ENCODE measurements around the gene AJM1.
"Not testable (repeated sequence)": the region's sequence is repeated elsewhere in the genome, so short reads cannot be mapped to it uniquely, and the experiment has no call there.

AJM1 gene

DNA sequence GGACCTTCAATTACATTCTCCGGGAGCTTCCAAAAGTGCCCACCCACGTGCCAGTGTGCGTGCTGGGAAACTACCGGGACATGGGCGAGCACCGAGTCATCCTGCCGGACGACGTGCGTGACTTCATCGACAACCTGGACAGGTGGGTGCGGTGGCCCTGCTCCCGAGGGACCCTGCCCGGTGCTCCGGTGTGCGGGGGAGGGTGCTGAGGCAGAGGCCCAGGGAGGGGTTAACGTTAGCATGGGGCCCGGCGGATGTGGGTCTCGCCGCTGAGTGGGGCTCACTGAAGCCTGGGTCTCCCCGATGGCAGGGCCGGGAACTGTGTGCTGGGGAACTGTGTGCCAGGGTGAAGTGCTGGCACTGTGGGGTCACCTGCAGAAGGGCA, 10.6 kb upstream of the AJM1 start:
- DNase-seq (ENCODE audit: low spot score), result no peak

DNA sequence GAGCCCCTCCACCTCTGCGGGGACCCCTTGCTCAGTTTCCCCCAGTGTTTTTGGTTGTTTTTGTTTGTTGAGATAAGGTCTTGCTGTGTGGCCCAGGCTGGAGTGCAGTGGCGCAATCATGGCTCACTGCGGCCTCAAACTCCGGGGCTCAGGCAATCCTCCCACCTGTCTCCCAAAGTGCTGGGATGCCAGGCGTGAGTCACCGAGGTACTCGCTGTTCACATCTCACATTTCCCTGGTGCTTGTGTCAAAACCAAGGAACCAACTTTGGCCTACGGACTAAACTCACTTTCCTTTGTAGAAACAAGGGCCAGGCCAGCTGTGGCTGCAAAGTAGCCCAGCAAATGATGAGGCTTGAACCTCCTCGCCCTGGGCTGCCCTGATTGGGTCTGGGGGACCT, 9.7 kb upstream of the AJM1 start:
- no peak for DNase-seq (ENCODE audit: low spot score)

DNA sequence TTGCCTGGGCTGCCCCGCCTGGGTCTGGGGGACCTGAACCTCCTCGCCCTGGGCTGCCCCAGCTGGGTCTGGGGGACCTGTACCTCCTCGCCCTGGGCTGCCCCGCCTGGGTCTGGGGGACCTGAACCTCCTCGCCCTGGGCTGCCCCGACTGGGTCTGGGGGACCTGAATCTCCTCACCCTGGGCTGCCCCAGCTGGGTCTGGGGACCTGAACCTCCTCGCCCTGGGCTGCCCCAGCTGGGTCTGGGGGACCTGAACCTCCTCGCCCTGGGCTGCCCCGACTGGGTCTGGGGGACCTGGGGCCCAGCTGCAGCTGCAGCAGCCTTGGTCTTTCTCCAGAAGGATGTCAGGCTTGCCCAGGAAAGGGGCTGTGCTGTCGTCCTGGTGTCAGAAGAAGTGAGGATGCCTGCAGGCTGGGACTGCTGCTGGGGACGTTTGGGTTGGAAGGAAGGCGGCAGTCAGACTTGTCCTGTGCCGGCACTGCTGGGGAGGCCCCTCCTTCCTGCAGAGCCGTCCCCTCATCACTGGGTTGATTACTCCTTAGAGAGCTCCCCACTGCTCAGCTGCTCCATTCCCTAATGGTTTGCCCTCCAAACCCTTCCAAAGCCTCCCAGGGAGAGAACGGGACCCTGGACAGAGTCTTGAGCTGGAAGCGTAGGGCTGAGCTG, 8.8 kb upstream of the AJM1 start:
- not testable (repeated sequence) for DNase-seq (ENCODE audit: low spot score)

DNA sequence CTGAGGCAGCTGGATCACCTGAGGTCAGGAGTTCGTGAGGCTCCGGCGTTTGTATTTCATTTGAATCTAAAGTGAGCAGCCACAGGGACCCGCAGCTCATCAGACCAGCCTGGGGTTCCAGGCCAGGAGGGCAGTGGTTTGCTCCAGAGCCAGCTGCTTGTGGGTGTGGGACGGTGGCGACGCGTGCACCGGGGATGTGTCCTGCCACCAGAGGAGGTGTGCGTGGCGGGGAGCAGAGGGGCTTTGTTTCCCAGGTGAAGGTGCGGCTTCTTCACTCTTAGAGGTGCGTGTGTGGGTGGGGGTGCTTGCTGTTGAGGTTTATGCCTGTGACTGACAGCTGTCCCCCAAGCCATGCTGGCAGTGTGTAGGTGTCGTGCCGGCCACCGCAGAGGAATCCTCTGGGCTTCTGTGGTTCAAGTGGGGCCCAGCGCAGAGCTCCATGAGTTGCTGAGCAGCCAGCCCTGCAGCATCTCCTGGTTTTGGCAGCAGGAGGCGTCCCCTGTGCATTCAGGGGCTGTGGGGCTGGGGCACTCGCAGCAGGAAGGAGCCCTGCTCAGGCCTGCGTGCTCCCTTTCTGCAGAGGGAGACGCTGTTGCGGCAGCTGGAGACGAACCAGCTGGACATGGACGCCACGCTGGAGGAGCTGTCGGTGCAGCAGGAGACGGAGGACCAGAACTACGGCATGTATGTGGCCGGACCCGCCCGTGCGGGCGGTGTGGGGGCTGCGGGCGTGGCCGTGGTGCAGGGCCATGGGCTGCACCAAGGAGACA, 6.9 kb upstream of the AJM1 start:
- no peak for DNase-seq (ENCODE audit: low spot score)

DNA sequence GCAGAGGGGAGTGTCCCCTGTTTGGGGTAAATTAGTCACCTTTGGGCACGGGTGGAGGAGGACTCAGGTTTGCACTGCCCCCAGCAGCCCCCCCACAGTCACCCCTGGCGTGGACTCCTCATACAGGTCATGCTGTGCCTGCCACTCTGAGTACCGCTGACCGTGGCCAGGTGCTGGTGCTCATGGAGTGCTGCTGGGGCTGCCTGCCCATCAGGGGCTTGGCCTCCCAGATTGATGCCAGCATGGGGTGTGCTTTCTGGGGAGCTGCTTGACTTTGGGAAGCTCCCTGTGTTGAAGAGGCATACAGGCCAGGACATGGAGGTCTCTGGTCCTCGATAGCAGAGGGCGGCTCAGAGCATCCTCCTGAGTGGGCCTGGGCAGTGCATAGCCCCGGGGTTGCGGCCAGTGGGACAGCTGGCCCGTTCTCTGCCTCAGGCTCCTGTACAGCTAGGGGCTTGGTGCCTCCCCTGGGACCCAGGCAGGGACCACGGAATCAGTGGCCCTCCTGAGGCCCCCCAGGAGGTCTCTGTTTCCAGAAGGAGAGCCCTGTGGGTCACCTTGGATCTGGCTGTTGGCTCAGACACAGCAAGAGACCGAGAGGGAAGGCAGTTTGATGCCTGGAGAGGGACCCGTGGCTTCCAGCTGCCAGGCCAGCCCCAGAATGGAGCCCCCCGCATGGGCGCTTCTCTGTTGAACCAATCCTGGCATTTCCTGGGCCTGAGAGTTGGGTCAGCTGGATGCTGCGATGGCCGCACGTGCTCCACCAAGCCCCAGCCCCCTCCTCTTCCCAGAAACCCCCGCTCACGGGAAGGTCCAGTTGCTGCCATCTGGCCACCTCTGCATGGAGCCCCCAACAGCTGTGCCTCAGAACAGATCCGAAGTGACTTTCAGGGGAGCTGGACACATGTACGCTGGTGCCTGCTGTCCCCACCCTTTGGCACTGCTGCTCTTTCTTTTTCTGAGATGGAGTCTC, 6.1 kb upstream of the AJM1 start:
- DNase-seq (ENCODE audit: low spot score), result no peak

DNA sequence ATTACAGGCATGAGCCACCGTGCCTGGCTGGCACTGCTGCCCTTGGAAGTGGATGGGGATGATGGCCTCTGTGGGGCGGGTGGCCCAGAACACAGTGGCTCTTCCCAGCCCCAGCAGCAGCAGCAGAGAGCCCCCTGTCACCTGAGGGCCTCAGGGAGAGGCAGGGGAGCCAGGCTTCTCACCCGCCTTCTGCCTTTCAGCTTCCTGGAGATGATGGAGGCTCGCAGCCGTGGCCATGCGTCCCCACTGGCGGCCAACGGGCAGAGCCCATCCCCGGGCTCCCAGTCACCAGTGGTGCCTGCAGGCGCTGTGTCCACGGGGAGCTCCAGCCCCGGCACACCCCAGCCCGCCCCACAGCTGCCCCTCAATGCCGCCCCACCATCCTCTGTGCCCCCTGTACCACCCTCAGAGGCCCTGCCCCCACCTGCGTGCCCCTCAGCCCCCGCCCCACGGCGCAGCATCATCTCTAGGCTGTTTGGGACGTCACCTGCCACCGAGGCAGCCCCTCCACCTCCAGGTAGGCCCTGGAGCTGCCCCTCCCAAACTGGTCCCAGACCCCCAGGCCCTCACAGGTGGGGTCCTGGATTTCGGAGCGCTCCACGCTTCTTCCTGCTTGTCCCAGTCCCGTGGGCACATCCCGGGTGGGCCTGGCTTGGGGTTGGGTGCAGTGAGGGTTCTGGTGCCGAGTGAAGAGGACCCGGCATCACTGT, 5.0 kb upstream of the AJM1 start:
- no peak for DNase-seq (ENCODE audit: low spot score)

DNA sequence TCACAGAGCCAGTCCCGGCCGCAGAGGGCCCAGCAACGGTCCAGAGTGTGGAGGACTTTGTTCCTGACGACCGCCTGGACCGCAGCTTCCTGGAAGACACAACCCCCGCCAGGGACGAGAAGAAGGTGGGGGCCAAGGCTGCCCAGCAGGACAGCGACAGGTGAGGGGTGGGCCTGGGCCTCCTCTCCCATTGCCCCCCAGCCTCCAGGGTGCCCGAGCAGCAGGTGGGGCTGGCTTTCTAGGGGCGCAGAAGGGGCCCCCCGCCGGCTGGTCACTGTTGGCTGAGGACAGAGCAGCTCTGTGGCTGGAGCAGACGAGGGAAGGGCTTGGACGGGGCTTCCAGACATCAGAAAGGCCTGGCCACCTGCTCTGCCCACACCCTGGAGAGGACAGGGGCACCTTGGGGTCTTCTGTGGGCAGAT, 4.4 kb upstream of the AJM1 start:
- DNase-seq (ENCODE audit: low spot score), result not testable (repeated sequence)

DNA sequence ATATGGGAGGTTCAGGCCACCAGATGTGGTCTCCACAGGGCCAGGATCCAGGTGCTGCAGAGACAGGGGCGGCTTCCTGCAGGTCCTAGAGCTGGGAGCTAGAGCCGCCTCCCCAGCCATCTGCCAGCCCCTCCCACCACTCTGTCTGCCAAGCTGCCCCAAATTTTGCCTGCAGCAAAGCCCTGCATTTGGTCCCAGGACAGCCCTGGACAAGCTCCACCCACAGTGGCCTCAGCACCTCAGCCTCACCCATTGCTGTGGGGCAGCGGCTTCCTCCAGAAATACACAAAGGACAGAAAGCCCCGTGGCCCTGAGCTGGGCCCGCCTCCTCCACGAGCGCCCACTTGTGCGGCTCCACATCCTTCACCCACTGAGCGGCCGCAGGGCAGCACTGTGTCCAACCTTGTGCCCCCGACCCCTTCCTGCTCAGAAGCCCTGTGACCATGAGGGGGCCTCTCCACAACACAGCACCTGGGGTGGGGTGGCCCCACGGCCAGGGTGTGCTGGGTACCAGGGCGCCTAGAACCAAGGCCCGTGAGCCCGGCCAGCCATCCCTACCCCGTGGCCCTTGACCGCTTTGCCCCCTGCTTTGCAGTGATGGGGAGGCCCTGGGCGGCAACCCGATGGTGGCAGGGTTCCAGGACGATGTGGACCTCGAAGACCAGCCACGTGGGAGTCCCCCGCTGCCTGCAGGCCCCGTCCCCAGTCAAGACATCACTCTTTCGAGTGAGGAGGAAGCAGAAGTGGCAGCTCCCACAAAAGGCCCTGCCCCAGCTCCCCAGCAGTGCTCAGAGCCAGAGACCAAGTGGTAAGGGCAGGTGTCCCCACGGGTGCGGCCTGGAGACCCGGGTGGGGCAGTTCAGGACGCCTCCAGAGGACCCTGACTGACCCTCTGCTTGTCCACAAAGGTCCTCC, 3.7 kb upstream of the AJM1 start:
- DNase-seq (ENCODE audit: low spot score), result no peak

DNA sequence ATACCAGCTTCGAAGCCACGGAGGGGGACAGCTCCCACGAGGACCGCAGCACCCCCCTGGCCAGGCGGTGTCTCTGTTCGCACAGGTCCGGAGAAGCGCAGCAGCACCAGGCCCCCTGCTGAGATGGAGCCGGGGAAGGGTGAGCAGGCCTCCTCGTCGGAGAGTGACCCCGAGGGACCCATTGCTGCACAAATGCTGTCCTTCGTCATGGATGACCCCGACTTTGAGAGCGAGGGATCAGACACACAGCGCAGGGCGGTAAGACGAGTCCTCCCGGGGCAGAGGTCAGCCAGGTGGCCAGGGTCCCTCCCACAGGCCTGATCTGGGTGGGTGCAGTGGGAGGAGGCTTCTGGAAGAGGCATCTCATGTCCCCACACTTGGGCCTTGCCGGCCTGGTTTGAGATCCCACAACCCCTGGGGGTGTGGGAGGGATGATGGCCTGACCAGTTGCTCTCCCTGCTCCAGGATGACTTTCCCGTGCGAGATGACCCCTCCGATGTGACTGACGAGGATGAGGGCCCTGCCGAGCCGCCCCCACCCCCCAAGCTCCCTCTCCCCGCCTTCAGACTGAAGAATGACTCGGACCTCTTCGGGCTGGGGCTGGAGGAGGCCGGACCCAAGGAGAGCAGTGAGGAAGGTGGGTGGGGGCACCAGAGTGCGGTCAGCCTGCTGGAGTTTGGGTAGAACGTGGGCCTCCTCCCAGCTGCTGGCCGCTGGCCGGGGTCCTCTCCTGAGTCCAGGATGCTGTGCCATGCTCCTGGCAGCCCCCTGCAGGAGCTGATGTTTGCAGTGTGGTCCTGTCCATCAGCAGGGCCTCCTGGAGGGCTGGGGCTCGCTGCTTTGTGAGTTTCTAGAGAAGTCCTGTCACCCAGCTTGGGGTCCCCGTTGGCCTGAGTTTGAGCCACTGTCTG, 2.8 kb upstream of the AJM1 start:
- no peak for DNase-seq (ENCODE audit: low spot score)

DNA sequence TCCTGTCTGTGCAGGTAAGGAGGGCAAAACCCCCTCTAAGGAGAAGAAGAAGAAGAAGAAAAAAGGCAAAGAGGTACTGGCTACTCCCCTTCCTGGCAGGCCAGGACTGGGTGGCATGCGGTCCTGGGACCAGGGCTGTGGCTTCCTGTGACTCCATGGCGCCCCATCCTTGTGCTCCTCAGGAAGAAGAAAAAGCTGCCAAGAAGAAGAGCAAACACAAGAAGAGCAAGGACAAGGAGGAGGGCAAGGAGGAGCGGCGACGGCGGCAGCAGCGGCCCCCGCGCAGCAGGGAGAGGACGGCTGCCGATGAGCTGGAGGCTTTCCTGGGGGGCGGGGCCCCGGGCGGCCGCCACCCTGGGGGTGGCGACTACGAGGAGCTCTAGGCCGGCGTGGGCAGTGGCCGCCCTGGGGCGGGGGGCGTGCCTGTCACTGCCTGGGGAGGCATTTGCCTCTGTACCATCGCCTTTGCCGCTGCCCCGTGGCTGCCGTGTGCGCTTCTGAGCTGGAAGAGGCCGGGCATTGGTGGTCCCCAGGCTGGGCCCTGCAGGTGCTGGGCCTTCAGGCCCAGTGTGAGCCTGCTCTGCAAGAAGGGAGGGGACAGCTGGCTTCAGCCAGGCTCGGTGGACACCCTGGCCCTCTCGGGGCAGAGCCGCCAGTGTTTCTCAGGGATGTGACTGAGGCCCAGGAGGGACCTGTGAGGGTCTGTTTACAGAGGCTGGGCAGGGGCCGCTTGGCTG, 2.0 kb upstream of the AJM1 start:
- no peak for DNase-seq (ENCODE audit: low spot score)

DNA sequence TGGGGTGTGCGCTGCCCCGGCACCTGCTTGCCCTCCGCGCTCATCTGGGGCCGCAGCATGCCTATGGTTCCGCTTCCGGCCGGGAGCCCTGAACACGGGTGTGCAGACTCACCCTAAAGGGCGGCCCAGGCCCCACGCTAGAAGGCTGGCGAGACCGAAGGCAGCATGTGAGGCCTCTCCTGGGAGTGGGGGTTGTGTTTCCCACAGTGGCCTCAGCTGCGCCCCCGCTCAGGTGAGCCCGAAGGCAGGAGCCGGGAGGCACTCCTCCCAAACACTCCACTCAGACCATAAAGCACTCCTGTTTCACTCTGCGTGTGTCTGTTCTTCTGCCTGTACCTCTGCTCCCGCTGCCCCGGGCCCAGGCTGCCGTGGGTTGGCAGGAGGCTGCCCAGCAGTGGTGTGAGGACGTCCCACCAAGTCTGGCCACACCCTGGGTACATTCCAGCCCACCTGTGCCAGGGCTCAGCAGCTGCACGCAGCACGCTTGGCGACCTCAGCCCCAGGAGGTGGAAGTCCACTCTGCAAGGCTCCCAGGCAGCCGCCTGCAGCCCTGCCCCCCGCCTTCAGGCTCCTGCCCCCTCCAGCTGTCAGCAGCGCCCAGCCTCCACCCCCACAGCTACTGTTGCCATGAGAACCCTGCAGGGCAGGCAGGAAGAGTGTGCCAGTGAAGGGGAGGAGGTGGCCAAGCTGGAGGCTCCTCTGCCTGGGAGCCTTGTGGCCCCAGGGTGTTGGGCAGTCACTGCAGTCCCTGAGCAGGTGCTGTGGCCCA, 1.2 kb upstream of the AJM1 start:
- no peak for DNase-seq (ENCODE audit: low spot score)

DNA sequence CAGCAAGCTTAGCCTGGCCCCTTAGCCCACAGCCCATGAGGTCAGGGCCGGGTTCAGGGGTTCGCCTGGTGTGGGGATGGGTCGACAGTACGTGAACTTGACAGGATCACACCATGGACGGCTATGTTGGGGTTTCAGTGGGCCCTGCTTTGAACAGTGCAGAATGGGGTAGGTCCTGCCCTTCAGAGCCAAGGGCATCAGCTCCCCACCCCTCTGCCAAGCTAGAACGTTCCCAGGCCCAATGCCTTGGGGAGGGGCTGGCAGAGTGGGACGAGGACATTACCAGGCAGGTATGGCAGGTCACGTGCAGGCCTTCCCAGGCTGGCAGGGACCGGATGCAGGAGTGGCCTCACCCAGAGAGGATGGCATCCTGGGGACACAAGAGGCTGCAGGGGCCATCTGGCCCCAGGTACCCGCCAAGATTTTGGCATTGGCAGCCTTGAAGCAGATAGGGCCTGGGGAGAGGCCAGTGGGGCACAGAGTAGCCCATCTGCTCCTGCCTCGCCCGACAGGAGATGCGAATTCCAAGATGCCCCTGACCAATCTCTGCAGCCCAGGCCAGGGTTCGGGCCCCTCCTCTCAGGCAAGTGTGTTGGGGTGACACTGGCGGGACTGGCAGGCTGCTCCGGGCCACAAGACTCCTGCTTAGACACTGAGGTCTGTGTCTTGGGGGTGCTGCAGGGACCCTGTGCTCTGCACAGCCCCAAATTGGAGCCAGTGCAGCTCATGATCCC, 465 bp upstream of the AJM1 start:
- DNase-seq (ENCODE audit: low spot score), result not testable (repeated sequence)

DNA sequence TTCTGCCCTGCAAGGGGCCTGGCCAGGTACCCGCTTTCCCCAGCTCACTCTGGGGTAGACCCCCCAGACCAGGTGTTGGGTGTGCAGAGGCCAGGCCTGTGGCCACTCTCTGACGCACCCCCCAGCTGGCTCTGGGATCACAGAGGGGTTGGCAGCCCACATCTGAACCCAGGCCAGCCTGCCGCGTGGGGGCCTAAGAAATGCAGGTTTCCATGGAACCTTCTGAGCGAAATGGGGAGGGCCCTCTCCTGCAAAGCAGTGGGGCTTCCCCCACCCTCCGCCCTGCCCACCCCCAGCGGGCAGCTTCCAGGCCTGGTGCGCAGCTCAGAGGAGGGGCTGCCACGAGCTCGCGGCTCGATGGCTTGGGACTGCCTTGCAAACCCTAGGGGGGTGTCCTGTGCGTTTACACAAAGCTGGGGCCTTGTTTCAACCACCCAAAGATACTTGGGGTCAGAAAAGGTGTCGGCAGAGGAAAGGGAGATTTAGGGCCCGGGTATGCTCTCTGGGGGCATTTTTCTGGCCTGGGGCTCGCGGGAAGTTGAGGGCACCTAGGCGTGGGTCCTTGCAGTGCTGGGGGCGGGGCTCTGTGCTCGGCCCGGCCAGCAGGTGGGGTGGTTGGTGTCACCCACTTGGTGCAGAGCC, 1.0 kb downstream of the AJM1 start:
- DNase-seq (ENCODE audit: low spot score), result not testable (repeated sequence)

DNA sequence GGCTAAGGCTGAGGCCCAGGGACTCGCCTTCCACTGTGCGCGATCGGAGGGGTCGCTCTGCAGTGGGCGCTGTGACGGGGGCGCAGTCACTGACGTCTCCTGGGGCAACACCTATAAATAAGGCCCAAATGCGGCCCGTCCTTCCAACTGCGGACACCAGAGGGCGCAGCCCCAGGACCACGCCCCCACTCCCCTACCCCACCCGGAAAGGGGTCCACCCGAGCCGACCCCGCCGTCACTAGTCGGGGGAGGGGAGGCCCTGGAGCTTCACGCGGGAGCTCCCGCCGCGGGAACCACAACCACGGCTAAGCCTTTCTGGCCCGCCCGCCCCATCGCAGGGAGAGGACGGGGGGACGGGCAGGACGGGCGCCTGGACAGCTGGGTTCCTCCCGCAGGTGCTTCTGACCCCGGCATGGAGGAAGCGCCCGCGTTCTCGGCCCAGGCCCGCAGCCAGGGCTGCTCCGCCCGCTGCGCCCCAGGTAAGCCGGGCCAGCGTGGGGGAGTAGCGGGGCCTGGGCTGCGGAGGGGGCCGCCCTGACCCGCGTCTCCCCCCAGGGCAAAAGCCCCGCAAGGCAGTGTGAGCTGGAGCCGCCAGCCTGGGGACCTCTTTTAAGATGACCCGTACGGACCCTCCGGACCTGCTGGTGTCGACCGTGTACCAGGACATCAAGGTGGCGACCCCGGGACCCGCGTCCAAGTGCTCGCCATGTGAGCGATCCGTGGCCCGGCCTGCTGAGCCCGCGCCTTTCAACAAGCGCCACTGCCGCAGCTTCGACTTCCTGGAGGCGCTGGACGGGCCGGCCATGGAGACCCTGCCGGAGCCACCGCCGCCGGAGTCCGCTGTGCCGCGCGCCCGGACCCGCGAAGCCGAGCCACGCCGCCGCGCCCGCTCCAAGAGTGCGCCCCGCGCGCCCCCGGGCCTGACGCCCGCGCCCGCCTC, 1.8 kb downstream of the AJM1 start:
- not testable (repeated sequence) for DNase-seq (ENCODE audit: low spot score)

DNA sequence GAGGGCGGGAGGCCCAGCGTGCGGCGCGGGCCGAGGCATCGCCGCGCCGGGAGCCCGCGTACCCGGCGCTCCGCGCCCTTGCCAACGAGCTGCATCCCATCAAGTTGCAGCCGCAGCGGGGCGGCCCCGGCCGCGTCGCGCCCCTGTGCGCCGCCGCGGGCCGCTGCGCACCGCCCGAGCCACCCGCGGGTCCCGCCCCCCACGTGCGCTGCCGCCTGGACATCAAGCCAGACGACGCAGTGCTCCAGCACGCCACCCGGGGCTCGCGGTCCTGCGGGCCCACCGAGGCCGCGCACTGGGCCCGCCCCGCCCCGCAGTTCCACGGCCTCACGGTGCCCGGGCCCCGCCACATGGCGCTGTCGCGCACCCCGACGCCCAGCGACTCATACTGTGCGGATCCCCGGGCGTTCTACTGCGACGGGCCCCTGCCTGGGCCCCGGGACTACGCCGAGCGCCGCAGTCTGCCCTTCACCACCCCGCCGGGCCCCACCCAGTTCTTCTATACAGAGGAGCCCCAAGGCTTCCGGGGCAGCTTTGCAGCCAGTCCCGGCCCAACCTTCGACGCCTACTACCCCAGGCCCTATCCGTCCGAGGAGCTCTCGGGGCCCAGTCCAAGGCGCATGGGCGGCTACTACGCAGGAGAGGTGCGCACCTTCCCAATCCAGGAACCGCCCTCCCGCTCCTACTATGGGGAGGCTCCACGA, 2.6 kb downstream of the AJM1 start:
- DNase-seq (ENCODE audit: low spot score), result no peak

All from HuH-7.5 (cell line).